Stimulated activated CD4-positive, alpha-beta T cell treated with anti-CD3 and anti-CD28 coated beads, Interleukin-1b, Interleukin-23, amount 100 ng/mL, for 4 hours (primary cell): ENCODE results near the gene PRKRIP1.
"Not testable (repeated sequence)": the region's sequence is repeated elsewhere in the genome, so short reads cannot be mapped to it uniquely, and the experiment has no call there.

Source experiments
- DNase-seq, 2 donors: peaks; one replicate each; pipeline ENCODE4 v3.0.0-alpha.2; 2020; ENCODE audit warnings: low read depth in 2 of 2

The PRKRIP1 gene

DNA sequence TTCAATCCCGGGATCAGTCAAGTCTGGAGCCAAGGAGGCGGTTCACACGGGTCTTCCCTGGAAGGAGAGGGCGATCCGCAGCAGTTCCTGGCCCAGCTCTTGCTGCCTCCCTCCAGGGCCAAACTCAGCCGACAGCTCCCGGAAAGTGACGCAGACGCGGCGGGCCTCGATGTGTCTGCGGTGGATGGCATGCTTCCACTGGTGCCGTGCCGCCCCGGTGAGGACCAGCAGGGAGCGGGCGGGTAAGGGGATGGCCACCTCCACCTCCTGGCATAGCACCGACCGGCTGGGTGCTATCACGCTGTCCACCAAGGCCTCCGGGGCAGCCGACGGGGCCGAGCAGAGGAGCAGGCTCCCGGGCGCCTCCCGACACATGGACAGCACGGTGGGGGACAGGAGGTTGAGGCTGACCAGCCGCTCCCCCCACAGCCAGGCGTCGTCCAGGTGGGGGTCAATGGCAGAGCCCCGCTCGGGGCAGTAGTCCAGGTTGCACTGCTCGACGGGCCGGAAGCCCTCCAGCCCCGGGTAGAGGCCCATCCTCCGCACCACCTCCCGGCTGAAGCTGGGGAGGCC is 61.3 kb downstream of the PRKRIP1 start:
- DNase-seq: no peak

DNA sequence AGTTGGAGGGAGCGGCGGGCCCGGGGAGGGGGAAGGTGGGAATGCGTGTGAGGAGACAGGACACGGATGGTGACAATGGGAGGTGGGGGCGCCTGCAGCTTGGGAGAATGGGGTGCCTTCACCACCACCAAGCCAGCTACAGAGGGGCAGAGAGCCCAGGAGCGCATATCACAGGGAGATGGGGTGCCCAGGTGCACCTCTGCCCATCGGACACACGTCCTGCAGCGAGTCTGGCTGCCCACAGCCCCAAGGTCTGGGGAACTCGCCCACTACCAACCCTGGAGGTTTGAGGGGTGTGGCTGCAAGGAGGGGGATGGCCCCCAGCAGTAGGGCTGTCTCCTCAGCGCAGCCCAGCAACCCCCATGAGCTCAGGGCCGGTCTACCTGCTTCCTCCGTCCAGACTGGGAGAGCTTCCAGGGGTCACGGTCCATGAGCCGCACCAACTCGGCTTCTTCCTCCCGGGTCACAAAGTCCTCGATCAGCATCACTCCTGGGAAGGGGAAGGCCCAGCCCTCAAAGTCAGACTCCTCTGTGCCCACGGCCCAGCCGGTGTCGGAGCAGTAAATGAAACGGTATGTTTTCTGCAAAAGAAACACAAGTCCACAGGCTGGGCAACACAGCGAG is 63.2 kb downstream of the PRKRIP1 start:
- no peak for DNase-seq

DNA sequence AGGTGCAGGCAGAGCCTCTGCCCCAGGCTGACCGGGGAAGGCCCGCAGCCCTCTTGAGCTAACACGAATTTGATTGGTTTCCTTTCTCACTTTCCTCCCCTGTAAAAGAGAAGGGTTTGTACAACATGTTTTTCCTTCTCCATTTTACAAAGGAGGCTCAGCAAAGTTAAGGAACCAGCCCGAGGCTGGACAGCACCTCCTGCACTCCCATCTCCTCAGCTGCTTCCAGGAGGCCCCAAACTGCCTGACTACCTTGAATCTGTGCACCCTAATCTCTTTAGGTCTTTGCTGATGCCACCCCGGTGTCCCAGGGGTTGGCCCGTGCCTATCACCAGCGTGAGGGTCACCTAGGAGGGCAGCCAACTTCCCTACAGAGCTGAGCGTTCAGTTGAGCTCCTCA is 64.3 kb downstream of the PRKRIP1 start:
- no peak for DNase-seq

DNA sequence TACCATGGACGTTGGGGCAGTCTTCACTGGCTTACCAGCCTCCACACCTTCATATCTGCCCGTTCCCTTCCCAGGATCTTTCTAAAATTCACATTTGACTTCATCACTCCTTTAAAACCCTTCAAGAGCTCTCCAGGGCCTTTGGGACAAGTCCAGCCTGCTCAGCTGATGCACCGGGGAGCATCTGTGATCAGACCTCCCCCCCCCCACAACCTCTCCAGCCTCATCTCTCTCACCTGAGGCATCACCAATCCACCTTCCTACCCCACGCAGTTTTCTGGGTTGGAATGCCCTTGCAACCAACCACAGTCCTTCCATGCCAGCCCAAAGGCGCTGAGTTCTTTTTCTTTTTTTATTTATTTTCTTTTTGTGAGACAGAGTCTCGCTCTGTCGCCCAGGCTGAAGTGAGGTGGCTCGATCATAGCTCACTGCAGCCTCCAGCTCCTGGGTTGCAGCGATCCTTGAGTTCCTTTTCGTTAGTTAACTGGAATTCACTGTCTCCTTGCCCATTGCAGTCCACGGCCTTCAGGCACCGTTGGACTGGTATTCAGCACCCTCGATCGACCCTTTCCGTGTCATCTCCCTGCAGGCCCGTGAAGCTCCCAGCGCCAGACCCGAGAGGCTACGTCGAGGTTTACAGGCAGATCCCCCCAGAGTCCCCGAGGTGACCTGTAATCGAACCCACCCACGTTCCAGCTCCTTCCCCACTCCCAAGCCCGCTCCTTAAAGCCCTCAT is 67.8 kb downstream of the PRKRIP1 start:
- DNase-seq: no peak

DNA sequence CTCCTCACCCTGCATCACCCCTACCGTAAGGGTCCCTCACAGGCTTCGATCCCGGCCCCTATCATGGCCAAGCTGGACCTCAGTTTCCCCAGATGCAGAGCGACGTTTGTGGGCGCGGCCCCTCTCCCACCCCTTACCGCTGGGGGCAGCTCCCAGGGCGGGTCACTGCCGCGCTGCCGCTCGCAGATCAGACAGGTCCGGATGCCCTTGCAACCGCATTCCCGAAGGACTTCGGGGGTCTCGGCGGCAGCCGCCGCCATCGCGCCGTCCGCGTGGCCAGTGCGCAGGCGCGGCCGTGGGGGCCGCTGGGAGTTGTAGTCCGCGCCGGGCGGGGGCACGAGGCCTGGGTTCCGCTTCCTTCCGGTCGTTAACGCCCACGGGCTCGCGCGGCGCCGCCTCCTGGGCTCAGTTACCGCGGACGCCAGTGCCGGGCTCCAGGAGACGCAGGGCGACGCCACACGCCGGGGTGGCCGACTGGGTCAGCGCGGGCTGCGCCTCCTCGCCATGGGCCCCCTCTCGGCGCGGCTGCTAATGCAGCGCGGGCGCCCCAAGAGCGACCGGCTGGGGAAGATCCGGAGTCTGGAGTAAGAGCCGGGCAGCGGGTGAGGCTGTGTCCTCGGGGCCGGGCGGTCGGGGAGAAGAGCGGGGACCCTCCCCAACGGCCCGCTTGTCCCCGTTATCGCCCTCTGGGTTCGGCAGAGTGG is 68.6 kb downstream of the PRKRIP1 start, which contains the start of the genes ALKBH4 and LRWD1:
Gene ALKBH4 (minus strand): TSS at position 287 of the 704 bp plus-strand sequence. CDS start 27 bp downstream, at position 260.
Gene LRWD1 (plus strand): TSS at position 408 of the 704 bp plus-strand sequence. CDS start 97 bp downstream, at position 505.
- DNase-seq: peak; percentile 93 to 98

DNA sequence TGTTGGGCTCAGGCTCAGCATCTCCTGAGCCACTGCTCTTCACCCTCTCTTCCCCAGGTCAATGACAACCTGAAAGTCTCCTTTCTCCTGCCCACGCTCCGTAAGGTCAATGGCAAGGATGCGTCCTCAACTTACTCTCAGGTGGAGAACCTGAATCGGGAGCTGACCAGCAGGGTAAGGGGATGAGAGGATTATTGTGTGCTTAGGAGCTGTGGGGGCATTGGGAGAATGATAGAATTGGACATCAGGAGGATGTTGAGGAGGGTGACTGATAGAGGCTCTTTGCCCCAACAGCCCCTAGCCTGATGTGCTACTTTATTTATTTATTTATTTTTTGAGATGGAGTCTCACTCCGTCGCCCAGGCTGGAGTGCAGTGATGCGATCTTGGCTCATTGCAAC is 69.9 kb downstream of the PRKRIP1 start:
- no peak for DNase-seq

DNA sequence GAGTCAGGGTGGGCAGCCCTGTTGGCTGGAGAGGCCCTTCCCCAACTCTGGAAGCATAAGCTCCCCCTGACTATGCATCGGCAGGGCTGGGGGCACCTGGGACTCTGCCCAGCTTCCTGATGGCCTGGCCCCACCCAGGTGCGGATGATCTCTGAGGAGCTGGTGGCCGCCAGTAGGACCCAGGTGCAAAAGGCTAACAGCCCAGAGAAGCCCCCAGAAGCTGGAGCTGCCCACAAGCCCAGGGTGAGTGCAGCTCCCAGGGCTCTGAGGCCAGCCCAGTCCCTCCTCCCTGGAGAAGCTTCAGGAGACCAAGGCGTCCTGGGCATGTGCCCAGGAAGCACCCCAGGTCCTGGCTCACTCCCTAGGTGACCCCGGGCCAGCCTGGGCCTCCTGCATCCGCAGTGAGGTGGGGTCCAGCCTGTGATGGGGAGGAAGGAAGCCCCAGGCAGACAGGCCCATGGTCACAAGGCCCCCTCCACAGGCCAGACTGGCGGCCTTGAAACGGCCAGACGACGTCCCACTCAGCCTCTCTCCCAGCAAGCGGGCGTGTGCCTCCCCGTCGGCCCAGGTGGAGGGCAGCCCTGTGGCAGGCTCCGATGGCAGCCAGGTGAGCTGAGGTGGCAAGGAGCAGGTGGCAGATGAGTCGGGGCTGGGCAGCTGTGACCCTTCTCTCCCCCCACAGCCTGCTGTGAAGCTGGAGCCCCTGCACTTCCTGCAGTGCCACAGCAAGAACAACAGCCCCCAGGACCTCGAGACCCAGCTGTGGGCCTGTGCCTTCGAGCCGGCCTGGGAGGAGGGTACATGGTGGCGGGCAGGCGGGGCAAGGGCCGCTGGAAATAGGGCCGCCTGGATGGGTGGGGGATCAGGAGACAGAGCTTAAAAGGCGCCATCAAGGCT is 71.7 kb downstream of the PRKRIP1 start:
- DNase-seq: no peak

DNA sequence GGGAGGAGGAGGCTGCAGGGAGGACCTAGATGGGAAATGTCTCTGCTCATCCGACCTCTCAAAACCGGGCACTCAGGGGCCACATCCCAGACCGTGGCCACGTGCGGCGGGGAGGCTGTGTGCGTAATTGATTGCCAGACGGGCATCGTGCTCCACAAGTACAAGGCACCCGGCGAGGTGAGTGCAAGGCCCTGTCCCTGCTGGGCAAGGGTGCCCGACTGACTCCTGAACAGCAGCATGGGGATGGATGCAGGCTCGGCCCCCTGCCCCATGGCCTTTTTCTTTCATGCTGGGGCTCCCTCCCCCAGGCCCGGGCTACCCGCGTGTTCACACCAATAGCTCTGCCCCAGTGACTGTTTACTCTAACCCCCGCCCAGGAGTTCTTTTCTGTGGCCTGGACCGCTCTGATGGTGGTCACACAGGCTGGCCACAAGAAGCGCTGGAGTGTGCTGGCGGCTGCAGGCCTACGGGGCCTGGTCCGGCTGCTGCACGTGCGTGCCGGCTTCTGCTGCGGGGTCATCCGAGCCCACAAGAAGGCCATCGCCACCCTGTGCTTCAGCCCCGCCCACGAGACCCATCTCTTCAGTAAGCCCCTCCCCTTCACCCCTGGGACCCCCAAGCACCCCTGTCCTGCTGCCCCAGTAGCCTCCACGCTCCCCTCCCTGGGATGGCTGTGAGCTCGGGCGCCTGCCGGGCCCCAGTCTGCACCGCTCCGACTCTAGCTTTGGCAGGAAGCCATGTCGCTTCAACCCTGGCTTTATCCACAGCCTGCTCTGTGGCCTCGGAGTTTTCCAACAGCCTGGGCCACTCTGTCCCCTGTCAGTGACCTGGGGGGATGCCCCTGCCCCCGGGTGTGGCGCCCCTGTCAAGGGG is 72.6 kb downstream of the PRKRIP1 start:
- DNase-seq: no peak

DNA sequence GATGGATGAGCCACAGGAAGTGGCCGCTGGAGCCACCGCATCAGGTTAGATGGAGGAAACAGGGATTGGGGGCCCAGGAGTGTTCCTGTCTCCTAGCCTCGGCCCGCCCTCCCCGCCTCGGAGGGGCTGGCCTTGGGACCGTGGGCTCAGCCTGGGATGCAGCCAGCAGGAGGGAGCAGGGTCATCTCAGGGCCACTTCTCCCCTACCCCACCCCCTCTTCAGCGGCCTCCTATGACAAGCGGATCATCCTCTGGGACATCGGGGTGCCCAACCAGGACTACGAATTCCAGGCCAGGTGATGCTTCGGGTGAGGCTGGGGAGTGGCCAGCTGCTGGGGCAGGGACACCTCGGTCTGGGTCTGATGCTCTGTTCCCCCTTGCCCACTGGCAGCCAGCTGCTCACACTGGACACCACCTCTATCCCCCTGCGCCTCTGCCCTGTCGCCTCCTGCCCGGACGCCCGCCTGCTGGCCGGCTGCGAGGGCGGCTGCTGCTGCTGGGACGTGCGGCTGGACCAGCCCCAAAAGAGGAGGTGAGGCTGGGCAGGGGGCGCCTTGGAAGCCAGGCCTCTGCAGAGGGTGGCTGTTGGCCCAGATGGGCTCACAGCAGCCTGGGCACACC is 73.3 kb downstream of the PRKRIP1 start:
- DNase-seq: no peak

DNA sequence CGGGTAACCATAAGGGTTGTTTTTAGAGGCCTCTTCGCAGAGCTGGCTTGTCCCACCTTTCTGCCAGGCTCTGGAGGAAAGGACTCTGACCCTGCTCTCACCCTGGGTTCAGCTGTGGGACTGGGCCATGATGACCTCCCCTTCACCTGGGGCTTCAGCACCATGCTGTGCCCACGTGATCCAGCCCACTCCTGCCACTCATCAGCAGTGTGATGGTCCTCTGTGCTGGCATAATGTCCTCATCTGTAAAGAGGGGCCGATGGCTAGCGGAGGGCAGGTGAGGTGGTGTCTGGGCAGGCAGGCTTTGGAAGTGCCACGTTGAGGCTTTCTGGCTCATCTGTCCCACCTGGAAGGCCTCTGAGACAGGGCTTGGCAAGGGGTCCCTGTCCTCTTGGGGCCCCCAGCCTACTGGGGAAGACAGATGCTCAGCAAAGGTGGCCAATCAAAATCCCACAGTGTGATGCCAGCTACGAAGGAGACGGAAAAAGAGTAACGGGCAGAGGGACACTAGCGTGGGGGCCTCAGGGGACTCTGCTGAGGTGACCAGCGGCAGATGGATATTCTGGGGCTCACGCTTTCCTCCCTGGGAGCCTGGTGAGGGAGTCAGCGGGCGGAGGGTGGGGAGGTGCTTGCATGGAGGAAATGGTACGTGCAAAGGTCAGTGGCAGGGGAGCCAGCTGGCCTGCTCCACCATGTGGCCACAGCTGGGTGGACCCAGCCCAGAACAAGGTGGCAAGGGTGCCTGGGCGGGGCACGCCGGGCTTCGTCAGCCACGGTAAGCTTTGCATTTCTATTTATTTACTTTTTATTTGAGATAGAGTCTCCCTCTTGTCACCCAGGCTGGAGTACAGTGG is 74.0 kb downstream of the PRKRIP1 start:
- no peak for DNase-seq

DNA sequence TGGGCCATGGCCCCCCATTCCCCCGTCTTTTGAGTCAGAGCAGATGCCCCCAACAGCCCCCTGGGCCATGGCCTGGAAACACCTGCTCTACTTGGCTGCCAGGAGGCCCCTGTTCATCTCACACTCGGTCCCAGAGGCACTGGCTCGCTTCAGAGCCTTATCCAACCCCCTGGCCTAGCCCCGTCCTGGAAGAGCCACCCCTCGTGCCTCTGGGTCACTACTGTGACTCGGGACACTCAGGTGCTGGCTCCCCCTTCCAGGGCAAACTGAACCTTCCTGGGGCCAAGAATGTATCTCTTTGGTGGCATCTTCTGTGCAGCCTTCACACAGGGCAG is 75.6 kb downstream of the PRKRIP1 start:
- DNase-seq: no peak

DNA sequence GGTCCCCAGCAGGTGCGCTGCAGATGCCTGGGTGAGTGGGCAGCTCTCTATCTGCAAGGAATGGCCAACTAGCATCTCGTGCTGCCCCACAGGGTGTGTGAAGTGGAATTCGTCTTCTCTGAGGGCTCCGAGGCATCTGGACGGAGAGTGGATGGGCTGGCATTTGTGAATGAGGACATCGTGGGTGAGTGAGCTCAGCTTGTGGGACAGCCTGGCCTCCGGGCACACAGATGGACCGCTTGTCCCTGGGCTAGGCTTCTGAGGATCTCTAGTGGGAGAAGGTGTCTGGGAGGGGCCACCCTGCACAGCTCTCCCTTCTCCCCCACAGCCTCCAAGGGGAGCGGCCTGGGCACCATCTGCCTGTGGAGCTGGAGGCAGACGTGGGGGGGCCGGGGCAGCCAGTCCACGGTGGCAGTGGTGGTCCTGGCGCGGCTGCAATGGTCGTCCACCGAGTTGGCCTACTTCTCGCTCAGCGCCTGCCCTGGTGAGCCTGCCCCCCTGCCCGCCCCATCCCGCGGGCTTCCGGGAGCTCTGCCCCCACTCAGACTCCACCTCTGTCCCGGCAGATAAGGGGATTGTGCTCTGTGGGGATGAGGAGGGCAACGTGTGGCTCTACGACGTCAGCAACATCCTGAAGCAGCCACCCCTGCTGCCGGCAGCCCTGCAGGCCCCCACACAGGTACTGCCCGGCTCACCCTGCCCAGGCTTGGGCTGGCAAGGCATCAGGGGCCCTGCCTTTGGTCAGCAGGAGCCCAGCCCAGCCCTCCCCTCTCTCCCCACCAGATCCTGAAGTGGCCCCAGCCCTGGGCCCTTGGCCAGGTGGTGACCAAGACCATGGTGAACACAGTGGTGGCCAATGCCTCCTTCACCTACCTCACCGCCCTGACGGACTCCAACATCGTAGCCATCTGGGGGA is 76.2 kb downstream of the PRKRIP1 start:
- no peak for DNase-seq

DNA sequence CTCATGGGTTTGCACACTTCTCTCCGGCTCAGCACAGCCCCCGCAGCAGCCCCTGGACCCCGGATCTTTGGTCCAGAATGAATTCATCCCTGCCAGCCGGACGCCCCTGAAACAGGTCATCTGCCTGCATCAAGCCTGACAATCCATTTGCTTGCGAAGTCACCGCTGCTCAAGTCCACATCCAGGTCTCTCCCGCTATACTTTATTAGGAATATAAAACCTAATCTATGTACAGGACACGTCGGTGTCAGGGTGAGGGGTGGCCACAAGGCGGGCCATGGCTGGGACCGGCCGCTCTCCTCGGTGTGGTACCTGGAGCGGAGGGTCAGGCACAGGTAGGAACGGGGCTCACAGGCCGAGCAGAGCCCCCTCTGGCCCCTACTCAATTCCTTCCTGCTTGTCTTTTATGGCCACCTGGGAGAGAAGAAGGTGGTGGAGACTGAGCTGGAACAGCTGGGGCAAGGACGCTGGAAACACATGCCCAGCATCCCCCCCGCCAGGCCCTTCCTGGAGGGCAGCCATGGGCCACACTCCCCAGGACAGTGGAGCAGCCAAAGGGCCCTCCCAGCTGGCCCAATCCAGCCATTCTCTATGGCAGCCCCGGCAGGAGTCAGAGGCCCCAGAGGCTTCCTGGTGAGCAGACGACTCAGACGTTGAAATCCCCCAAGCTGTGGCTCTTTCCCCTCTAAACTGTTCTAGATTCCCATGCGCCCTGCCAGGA is 77.3 kb downstream of the PRKRIP1 start:
- no peak for DNase-seq

DNA sequence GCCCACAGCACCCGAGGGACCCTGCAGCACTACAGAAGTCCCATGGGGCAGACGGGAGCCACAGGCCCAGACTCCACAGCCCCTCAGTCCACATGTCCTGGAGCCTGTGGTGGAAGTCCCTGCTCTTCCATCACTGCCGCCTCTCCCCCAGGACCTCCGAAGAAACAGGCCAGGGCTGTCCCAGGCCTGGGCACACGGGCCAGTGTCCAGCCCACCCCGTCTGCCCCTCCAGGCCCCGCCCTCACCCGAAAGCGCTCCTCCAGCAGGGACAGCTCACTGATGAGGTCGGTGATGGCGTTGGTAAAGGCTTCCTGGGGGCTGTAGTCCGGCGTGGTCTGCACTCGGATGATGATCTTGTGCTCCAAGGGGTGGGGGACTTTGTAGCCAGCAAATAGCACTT is 78.0 kb downstream of the PRKRIP1 start:
- DNase-seq: not testable (repeated sequence)

DNA sequence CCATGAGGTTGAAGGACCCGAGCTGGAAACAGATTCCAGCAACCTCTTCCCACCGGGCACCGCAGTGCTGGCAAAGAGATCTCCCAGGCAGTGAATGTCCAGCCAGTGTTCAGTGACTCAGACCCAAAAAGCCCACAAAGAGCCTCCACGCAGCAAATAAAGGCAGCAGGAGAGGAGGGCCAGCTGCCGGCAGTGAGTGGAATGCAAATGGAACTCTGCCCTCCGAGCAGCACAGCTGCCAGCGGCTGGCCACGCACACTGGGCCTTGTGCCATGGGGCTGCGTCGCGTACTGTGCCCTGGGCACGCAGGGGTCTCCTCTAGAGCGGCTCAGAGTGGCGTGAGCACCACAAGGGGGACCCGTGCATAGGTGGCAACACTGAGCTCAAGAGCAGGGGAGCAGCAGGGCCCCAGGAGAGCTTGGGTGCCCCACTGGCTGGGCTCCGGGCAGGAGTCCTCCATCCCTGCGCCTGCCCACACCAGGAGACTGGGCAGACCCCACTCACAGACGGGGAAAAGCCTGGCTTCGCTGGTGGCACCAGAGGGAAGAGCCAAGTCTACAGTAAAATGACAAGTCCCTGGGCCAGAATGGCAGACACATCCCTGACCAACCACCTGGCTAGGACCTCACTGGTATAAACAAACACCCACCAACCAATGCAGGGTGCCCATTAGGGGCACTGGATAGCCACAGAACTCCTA is 78.7 kb downstream of the PRKRIP1 start:
- DNase-seq: not testable (repeated sequence)
